ENCODE measurements around the gene U2AF1L4.

U2AF1L4 gene

GRCh38 chr19:35712567-35713505 is 32.4 kb downstream of the U2AF1L4 start:
- no peak for DNase-seq (ENCODE audit: low read depth)

- DNase-seq (ENCODE audit: low read depth), result no peak
Measured at GRCh38 chr19:35710784-35711723, 34.2 kb downstream of the U2AF1L4 start.

- DNase-seq (ENCODE audit: low read depth), result no peak
Measured at GRCh38 chr19:35708391-35708790, 36.8 kb downstream of the U2AF1L4 start.

GRCh38 chr19:35704218-35704617 is 41.0 kb downstream of the U2AF1L4 start, which contains the start of gene ZBTB32:
ZBTB32 (plus strand) TSS chr19:35704558; CDS start chr19:35714627, 10,069 bp downstream.
- DNase-seq (ENCODE audit: low read depth), result no peak

- DNase-seq (ENCODE audit: low read depth), result no peak
Measured at GRCh38 chr19:35703343-35703742, 41.9 kb downstream of the U2AF1L4 start.

- DNase-seq (ENCODE audit: low read depth), result peak; percentile 93
Measured at GRCh38 chr19:35702223-35703012, 42.8 kb downstream of the U2AF1L4 start.

- no peak for DNase-seq (ENCODE audit: low read depth)
Measured at GRCh38 chr19:35696835-35697234, 48.4 kb downstream of the U2AF1L4 start.

- no peak for DNase-seq (ENCODE audit: low read depth)
Measured at GRCh38 chr19:35695895-35696422, 49.3 kb downstream of the U2AF1L4 start.

- DNase-seq (ENCODE audit: low read depth), result peak; percentile 81
Measured at GRCh38 chr19:35693835-35694599, 51.2 kb downstream of the U2AF1L4 start.

- DNase-seq (ENCODE audit: low read depth), result no peak
Measured at GRCh38 chr19:35693422-35693821, 51.8 kb downstream of the U2AF1L4 start.

All from CMK (cell line).